HG03025 (cell line): ENCODE measurements around the gene AGAP3.

Experiments used
- ATAC-seq: cut with Tn5 transposase; IDR thresholded peaks from one replicate; pipeline ENCODE4 v1.9.1; 2021; ENCODE audit warnings: mild to moderate bottlenecking, moderate library complexity; ENCODE audit not compliant: unreplicated experiment, low FRiP score

The AGAP3 gene

DNA sequence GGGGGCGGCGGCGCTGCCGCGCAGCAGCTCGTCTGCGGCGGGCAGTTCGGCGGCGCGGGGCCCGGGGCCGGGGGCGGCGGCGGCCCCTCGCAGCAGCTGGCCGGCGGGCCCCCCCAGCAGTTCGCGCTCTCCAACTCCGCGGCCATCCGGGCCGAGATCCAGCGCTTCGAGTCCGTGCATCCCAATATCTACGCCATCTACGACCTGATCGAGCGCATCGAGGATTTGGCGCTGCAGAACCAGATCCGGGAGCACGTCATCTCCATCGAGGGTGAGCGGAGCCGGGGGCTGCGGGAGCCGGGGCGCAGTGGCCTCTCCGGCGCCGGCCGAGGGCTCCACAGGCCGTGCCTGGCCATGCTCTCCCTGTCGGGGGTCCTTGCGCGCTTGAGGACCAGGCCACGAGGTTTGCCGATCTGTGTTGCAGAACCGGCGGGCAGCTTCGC, 548 bp downstream of the AGAP3 start:
- ATAC-seq, result no peak

DNA sequence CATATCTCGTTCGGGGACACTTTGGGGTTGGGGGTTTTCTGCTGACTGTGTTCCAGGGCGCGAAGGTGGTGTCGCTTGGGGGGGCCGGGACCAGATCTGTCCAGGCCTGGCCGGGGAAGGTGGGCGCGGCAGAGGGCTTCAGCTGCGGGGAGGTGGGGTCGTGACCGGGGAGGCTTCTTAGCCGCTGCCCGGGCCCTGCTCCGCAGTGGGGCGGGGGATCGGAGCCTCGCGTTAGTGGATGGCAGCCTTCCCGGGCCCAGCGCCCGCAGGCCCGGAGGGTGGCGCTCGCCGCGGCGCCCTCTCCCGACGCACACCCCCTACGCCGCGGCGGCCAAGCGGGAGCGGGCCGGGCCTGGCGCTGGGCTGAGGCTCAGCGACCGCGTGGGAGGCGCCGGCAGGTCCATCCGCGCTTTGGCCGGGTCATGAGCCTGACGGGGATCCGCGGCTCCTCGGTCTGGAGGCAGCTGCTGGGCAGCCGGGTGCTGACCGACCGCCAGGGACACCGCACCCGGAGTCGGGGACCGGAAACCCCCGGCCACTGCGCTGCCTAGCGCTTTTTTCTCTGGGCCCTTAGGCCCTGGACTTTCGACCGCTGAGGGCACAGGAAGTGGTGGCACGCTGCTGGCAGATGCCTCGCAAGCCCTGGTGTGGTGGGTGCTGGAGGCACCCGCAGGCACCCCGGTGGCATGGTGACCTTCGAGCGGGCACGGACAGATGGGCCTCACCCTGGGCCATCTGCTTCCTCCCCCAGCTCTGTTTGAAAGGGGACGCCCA, 1.2 kb downstream of the AGAP3 start:
- no peak for ATAC-seq

DNA sequence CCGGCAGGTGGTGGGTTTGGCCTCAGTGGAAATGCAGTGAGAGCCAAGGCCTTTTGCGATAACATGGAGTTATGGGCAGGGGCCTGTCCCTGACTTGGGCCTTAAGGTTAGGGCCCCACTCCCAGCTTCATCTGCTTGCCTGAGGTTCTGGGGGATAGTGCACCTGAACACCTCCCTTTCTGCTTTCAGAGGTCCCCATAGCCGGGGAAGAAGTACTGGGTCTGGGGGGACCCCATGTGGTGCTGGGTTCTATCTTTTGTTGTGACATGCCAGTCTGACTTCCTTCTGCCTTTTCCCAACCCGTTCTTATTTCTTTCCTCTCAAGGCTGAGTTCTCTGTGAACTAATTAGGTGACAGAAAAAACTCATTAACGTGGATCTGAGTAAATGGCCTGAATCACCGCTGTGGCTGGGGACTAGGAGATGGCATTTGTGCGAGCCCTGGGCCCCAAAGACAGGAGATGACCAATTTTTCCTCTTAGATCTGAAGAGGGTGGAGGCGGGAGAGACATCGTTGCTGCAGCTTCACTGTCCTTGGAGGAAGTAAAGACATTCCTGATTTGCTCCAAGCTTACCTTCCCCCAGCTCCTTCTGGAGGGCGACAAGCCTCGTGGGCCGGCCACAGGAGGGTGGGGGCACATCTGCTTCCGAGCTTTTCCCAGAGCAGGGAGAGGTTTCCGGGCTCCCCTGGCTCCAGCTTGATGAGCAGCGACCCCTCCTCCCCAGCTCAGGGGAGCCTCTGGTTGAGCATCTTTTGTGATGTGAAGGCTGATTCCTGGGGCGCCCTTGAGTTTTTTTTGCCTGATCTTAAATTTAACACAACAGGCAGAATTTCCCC, 2.0 kb downstream of the AGAP3 start:
- no peak for ATAC-seq

DNA sequence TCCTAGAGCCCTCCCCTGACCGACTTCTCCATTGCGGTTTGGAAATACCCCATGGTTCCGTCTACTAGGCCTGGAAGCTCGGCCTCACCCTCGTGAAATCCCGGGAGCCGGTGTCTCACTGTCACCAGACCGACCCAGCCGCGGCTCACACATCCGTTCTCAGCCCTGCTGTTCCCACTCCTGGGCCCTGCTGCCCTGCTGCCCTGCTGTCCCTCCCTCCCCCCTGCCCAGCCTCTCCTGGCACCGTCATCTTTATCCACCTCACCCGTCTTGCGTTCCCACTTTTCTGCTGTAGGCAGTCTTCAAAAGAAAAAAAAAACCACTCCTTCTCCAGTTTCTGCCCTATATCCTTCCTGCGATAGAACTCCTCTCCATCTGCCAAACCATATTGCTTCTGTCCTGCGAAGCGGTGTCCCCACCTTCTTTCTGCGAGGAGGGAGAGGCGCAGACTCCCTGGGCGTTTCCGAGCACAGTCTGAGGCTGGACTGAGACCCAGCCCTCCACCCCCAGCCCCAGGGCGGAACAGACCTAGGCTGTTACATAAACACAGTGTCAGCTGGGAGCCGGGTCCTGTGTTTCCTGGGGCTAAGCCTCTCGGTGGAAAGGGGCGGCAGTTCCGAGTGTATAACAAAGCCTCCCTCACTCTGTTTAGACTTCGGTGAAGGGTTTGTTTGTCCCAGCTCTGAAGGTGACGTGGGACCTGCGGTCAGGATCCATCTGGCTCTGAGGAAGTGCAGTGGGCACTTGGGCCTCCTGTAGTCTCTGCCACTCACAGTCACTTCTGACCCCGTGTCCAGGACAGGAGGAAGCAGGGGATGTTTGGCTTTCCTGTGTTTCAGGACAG, 2.8 kb downstream of the AGAP3 start:
- no peak for ATAC-seq

DNA sequence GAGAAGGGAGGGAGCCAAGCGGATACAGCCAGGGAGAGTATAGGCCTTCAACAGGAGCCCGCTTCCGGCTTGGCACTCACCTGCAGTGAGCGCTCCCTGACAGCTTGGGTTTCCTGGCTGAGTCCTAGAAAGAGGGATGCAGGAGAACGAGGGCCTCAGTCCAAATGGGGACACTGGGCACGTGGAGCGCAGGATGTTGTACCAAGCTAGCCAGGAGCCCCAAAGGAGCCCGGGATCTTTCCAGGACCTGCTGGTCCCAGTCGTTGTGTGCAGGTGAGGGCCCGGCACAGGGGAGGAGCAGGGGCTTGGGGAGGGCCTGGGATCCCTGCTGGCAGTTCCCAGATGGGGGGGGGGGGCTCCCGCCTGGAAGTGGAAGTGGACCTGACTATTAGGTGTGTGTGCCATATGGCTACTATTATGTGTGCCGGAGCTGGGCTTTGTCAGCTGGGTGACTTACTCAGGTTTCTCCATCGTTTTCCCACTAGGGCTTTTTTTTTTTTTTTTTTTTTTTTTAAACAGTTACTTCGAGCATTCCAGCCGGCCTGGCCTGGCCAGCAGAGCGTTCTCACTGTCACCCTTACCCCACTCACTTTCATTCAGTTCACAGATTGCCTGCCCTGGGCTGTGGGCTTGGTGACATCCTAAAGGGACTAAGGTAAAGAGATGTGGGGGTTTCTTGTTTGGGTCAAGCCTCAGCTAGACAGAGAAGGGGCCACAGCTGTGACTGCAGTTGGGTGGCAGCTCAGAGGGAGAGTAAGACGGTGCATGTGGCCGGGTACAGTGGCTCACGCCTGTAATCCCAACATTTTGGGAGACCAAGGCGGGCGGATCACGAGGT, 3.8 kb downstream of the AGAP3 start:
- ATAC-seq, result no peak

DNA sequence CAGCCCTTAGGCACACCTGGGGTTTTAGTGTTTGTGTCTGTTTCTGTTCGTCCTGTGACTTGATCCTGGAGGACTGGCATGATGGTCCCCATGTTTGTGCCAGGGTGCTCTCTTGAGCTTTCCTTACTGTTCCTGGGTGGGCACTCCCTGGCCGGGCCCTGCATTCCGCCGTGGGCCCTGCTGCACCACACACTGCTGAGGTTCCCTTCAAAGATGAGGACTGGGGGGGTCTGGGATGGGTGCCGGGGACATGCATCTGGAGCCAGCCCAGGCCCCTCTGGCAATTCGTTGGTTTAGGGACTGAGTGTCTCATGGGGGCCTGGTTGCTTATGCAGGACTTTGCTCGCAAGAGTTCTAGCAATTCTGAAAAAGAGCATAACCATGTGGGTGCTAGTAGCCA, 4.7 kb downstream of the AGAP3 start:
- ATAC-seq, result no peak

DNA sequence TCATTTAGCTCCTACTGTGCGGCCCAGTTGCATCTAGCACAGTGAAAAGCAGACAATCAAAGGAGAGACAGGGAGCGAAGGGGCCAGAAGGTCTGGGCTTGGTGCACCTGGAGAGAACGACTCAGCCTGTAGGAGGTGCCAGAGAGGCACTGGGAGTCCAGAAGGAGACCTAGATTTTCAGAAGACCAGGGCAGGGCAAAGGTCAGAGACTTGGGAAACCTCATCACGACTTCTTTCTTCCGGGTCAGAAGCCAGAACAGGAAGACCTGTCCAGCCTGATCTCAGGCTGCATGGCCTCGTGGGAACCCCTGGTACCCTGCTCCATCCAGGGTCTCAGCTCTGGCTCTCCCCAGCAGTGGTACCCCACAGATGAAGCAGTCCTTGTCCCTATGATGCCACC, 5.2 kb downstream of the AGAP3 start:
- ATAC-seq, result no peak

DNA sequence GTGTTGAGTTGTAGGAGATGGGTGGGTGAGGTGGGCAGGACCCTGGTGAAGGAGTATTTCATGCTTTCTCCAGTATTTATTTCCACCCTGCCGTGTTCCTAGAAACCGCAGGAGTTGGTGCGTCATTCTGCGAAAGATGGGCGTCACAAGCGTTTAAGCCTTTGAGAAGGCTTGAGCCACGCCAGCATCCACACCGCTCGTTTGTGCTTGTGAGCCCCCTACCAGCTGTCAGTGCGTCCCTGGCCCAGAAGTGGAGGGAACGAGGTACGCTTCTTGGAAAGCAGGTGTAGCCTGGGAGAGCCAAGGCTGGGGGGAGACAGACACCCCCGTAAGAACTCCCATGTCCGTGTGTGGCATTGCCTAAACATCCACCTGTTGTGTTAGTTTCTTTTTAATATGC, 5.7 kb downstream of the AGAP3 start:
- ATAC-seq, result no peak

DNA sequence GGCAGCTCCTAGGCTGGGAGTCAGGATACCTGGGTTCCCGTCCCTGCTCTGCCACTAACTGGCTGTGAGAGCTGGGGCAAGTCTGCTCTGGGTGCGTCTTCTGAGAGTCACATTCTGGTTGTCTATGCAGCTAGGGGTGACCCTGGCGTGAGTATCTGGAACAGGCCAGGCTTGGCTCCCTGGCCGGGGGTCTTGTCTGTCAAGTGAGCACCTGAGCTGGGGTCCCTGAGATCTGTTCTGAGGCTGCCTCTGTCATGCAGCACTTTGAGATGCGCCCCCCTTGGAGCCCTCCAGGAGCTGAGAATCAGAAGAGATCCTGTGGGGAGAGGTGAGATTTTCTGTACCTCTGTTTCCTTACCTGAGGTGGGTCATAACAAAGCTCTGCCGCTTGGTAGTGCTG, 7.5 kb downstream of the AGAP3 start:
- no peak for ATAC-seq

DNA sequence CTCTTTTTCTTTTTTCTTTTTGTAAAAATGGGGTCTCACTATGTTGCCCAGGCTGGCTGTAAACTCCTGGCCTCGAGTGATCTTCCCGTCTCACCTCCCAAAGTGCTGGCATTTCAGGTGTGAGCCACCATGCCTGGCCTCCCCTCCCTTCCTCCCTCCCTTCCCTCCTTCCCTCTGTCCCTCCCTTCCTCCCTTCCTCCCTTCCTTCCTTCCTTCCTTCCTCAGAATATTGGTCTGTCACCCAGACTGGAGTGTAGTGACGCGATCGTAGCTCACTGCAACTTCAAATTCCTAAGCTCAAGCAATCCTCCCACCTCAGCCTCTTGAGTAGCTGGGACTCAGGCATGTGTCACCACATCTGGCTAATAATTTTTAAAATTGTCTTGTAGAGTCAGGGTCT, 8.4 kb downstream of the AGAP3 start:
- no peak for ATAC-seq

DNA sequence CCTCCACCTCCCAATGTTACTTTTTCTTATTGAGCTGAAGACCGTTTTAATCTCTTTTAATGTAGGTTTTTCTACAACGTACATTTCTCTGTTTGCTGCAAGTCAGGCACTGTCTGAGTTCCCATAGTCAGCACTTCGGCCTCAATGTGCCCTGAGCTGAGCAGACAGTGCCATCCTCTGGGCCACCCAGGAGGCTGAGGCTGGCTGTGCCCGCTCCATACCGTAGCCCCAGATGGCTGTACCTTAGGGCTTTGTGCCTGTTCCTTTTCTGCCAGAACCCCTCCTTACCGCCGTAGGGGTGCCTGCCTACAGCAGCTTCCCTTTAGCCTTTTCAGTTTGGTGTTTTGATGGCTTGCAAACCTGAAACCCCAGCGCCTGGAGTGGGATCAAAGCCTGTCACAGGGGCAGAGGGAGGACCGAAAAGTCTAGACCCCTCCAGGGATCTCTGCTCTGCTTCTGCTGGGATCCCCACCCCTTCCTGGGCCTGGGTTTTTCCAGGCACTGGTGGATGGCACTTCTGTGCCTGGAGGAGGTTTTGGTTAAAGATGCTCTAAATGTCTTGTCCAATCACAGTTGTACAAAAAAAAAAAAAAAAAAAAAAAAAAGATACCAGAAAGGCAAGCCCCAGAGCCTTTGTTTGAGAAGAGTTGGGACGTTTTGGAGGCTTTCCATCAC, 9.0 kb downstream of the AGAP3 start:
- no peak for ATAC-seq

DNA sequence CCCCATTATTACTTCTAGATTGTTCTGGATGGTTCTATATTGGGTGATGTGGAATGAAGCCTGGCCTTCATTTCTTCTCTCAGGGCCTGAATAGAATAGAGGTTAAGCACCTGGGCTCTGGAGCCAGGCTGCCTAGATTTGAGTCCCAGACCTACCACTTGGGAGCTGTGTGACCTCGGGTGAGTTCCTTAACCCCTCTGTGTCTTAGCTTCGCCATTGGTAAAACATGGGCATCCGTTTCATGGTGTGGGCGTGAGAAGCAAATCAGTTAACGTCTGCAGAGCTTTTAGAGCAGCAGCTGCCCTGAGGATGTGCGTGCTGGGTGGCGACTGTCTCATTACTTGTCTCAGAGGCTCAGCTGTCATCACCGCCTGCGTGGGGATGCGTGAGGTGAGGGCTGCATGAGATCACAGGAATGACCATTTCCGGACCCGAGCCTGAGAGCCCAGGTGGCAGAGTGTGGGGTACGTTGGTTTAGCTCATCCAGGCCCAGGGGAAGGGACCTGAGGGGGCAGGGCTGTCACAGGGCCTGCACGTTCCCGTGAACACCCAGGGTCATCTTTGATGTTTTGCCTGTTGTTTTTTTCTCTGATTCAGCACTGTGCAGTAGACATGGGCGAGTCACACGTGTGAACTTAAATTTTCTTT, 9.7 kb downstream of the AGAP3 start:
- no peak for ATAC-seq

DNA sequence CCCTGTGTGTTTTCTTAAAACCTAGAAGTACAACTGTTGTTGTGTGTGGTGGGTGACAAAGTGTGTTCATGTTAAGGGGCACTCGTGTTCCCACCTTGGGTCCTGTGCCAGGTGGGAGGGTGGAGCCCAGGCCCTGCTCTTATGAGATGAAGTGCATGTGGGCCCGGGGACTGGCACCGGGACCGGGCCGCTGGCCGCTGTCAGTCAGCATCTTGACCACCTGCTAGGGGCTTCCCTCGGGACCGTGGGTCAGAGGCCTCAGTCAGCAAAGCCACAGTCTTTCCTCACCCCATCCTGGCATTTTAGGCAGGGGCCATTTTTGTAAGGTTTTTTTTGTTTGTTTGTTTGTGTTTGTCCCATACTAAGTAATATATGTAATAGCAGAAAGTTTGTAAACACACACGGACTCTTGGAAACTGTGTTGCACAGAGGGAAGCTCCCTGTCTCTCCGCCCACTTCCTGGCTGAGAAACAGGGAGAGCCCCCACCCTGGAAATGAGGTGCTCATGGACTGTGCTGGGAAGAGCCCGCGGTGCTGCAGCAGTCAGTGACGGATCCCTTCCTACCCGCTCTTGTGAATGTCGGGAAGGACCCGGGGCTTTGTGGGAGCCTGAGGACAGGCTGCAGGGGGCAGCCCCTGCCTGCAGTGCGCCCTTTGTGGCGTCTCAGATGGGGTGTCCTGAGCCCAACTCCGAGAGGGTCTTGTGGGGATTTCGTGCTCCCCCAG, 13.4 kb downstream of the AGAP3 start:
- ATAC-seq, result no peak

DNA sequence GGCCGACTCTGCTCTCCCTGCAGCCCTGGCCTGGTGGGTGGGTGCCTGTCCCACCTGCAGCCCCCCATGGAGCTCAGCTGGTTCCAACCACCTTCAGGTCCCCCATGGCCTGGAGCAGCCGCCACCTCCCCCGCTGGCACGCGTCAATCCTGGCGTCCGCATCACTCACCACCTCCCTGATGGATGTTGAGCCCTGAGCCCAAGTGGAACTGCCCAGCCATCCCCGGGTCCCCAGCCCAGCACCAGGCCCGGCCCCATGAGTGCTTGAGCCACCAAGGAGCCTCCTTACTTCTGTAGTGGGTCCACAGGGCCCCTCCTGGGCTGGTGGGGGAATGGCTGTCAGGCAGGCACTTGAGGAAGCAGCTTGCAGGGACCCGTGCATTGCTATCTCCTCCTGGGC, 14.6 kb downstream of the AGAP3 start:
- ATAC-seq, result no peak

DNA sequence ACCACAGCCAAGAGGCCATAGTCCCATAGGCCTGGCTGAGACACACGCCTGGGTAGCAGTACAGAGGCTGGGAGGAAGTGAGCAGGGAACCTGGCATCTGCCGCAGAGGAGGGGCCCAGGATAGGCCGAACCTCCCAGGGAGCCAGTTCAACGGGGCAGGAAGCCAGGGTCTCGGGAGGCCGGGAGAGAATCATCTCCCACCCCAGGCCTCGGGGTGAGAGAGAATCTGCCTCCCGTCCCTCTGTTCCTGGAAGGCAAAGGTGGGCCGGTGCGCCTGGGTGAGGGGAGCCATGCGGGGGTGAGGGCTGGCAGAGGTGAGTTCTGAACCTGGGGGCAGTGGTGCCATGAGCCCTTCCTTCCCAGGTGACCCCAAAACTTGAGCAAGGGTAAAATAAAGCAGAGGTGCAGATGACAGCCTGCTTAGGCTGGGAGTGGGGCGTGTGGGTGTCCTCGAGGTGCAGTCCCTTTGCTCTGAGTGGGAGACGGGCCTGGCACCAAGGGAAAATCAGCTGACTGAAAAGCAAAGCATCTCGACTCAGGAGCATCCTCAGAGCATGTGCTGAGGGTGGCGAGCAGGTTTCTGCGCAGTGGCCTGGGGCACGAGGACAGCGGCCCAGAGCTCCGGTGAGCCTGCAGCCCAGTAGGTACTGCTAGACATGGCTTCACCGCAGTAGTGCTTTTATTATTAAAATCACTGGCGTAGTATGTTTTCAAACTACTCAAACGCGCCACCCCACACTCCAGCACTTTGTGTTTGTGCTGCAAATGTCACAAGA, 15.5 kb downstream of the AGAP3 start:
- ATAC-seq, result no peak

DNA sequence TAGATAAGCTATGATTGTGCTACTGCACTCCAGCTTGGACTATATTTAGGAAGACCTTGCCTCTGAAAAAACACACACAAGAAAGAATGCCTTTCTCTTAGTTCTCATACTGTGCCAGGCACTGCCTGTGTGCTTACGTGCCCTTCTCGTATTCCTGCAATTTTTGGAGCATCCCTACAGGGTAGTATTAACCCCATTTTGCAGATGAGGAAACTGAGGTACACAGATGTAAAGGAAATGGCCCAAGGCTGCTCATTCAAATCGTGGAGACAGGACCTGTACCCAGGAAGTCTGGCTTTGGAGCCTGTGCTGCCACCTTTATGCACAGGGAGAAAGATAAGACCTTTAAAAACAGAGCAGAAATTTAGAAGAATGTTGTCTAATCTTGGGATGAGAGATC, 16.7 kb downstream of the AGAP3 start:
- no peak for ATAC-seq

DNA sequence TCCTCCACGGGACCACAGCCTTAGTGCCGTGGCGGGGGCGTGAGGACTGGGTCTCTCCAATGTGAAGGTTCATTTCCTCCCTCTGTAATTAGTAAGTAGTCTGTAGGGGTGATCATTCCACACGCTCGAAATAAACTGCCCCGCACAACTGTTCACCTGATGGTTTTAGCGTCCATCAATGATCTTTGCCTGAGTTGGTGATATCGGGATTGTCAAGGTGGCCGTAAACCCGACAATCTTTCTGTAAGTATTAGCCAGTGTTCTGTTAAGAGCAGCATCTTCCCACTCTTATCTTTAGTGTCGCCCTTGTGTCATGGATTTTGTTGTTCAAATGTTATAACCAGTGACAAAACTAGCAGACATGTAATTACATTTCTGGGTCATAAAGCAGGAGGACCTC, 17.7 kb downstream of the AGAP3 start:
- ATAC-seq, result no peak
